GM06990 (cell line): ENCODE data around the gene GH1.

Experiments used
- DNase-seq: peaks from one replicate; pipeline ENCODE4 v3.0.0-alpha.2; 2011; ENCODE audit not compliant: insufficient read length; ENCODE audit errors: extremely low read depth
- H3K27me3 ChIP-seq: replicated peaks from 2 replicates; pipeline ENCODE4 v1.6.0; 2011; ENCODE audit warnings: low read length; ENCODE audit not compliant: control insufficient read depth, insufficient read depth
- H3K36me3 ChIP-seq: 2 replicates; pipeline ENCODE4 v1.5.1; 2011; ENCODE audit warnings: low read length; ENCODE audit not compliant: control insufficient read depth, insufficient read depth
- H3K4me3 ChIP-seq: replicated peaks from 2 replicates; pipeline ENCODE4 v1.5.1; 2011; ENCODE audit warnings: low read depth, mild to moderate bottlenecking, control low read depth, low read length
- CTCF ChIP-seq: IDR thresholded peaks from 2 replicates; pipeline ENCODE4 v1.5.1; 2011; ENCODE audit warnings: low read length, control low read depth, mild to moderate bottlenecking, inconsistent platforms; ENCODE audit not compliant: insufficient read depth, poor library complexity, severe bottlenecking

The GH1 gene

GRCh38 chr17:63941751-63942150, 23.1 kb upstream of the GH1 start:
- Histone ChIP-seq H3K27me3 (no peaks in the 10 kb centered on the region), H3K4me3 (no peak overlapping the region), H3K36me3 (no peaks in the 10 kb centered on the region)
- no peak for DNase-seq
- TF ChIP-seq CTCF, result no peak

DNA sequence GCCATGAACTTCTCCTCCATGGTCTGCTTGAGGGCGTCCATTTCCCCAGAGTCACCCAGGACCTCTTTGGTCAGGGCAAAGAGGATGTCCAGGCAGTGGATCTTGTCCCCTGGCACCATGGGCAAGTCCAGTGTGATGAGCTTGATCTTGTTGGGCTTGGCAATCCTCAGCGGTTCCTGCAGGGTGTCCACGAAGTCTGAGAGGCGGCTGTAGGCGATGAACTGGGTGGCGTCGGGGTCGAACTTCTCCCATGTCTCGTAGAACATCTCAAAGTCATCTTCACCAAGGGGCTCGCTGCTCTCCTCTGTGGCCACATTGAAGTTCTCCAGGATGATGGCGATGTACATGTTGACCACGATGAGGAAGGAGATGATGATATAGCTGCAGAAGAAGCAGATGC, 22.5 kb upstream of the GH1 start:
- Histone ChIP-seq H3K4me3 (no peak overlapping the region), H3K27me3 (no peaks in the 10 kb centered on the region), H3K36me3 (no peaks in the 10 kb centered on the region)
- DNase-seq, result no peak
- no peak for TF ChIP-seq CTCF

GRCh38 chr17:63940584-63940983, 21.9 kb upstream of the GH1 start:
- no peaks in the 10 kb centered on the region for H3K36me3 ChIP-seq
- H3K4me3 ChIP-seq, result no peak overlapping the region
- no peak for DNase-seq

DNA sequence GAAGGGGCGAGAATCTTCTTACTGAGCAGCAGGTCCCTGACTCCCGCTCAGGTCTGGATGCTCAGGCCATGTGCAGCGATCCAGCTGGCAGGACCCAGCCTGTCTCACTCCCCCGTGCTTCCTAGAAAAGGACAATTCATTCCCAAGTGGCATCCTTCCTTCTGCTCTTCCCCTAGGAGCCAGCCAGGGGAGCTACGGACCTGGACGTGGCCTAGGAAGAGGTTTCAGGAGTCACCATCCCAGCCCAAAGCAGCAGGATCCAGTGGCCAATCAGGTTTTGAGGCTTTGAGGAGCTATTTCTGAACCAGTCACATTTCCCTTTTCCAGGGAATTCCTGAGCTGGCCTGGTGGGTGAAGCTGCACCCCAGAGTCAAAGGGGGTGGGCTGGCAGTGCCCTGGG, 21.2 kb upstream of the GH1 start:
- no peaks in the 10 kb centered on the region for H3K27me3 ChIP-seq
- TF ChIP-seq CTCF, result no peak
- no peak overlapping the region for H3K4me3 ChIP-seq
- DNase-seq, result no peak
- no peaks in the 10 kb centered on the region for H3K36me3 ChIP-seq

More at GRCh38 chr17:63940584-63940983, 21.9 kb upstream of the GH1 start:
- no peaks in the 10 kb centered on the region for H3K27me3 ChIP-seq
- no peak for TF ChIP-seq CTCF

- no peak for TF ChIP-seq CTCF
- no peak for DNase-seq
Observed at GRCh38 chr17:63939401-63939800, 20.8 kb upstream of the GH1 start.

DNA sequence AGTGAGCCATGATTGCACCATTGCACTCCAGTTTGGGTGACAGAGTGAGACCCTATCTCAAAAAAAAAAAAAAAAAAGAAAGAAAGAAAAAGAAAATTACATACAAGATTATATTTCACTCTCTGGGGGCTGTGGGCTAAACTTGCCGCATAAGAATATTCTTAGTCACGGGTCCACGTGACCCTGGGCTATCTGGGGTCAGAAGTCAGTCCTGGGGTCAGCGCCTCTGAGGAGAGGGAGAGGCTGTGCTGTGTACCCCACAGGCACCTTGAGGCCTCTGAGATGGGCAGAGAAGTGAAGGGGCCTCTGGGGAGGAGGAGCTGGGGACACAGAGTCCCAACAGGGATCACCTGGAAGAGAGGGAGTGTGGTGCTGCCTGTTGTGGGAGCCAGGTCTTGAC, 19.3 kb upstream of the GH1 start:
- Histone ChIP-seq H3K27me3 (no peaks in the 10 kb centered on the region), H3K36me3 (no peaks in the 10 kb centered on the region)
- no peak for TF ChIP-seq CTCF

More at GRCh38 chr17:63939401-63939800, 20.8 kb upstream of the GH1 start:
- Histone ChIP-seq H3K27me3 (no peaks in the 10 kb centered on the region), H3K36me3 (no peaks in the 10 kb centered on the region), H3K4me3 (no peak overlapping the region)

More for the DNA sequence above, 19.3 kb upstream of the GH1 start:
- DNase-seq, result no peak
- no peak overlapping the region for H3K4me3 ChIP-seq
